ENCODE measurements around the gene ACTBL2. TPM values are rescaled to one million over a fixed set of nuclear protein-coding genes. Genes with fewer than 3 reads are reported as not detected.
A peak's percentile ranks its signal among the peaks of the same experiment; 100 is the strongest.

Gene ACTBL2
- total RNA-seq, 1 donor from 2014 or later, result 11.8 TPM

DNA sequence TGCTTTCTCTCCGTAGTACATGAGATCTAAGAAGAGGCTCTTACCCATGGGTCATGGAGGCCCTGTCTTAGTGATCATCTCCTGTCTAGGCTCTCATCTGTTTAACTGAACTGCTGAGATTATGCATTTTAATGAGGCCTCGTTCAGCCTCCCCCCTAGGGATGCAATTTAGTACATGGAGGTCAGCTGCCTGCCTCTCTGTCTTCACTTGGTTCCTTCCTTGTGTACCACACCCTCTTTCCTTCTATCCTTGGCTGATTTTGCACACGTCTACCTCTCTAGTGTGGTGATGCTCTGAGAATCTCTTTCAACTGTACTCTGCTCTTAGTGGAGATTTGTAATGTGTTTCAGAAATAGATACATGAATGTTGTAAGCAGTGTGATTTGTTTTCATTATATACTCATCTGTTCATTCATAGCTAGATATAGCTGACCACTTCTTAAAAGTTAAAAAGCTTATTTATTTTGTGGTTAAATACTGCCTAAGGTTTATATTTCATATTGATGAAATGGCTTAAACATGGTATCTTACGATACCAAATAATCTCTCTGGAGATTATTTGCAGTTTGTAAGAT, 3.5 kb upstream of the ACTBL2 start:
- no peaks in the 10 kb centered on the region for H3K79me2 ChIP-seq (ENCODE audit: insufficient read depth, low read length)
- FAIRE-seq (no peak), DNase-seq (ENCODE audit: low read depth) (no peak)
- H3K9ac ChIP-seq (ENCODE audit: low read length), result no peak overlapping the region
- no peak overlapping the region for H3K4me2 ChIP-seq (ENCODE audit: low read length)
- H3K4me1 ChIP-seq (ENCODE audit: insufficient read depth, low read length), result peaks cover 17% of the 10 kb centered on the region
- H3K27me3 ChIP-seq (ENCODE audit: insufficient read depth, low read length), result no peaks in the 10 kb centered on the region
- H3K4me3 ChIP-seq (ENCODE audit: insufficient read depth, low read depth, low read length), result no peak overlapping the region
- no peak overlapping the region for H3K27ac Mint-ChIP-seq (ENCODE audit: unreplicated experiment)
- H4K20me1 ChIP-seq (ENCODE audit: insufficient read depth, low read length), result no peaks in the 10 kb centered on the region
- no peak overlapping the region for H3K4me3 Mint-ChIP-seq (ENCODE audit: unreplicated experiment)
- no peaks in the 10 kb centered on the region for H3K36me3 ChIP-seq (ENCODE audit: insufficient read depth, low read length)
- H3K27me3 Mint-ChIP-seq (ENCODE audit: low read depth, unreplicated experiment), result no peaks in the 10 kb centered on the region
- peaks cover 2% of the 10 kb centered on the region for H3K36me3 Mint-ChIP-seq (ENCODE audit: low read depth, unreplicated experiment)
- H3K4me1 Mint-ChIP-seq (ENCODE audit: low read depth, unreplicated experiment), result peaks cover 31% of the 10 kb centered on the region
- TF ChIP-seq, protein P1, sequence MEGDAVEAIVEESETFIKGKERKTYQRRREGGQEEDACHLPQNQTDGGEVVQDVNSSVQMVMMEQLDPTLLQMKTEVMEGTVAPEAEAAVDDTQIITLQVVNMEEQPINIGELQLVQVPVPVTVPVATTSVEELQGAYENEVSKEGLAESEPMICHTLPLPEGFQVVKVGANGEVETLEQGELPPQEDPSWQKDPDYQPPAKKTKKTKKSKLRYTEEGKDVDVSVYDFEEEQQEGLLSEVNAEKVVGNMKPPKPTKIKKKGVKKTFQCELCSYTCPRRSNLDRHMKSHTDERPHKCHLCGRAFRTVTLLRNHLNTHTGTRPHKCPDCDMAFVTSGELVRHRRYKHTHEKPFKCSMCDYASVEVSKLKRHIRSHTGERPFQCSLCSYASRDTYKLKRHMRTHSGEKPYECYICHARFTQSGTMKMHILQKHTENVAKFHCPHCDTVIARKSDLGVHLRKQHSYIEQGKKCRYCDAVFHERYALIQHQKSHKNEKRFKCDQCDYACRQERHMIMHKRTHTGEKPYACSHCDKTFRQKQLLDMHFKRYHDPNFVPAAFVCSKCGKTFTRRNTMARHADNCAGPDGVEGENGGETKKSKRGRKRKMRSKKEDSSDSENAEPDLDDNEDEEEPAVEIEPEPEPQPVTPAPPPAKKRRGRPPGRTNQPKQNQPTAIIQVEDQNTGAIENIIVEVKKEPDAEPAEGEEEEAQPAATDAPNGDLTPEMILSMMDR (IDR thresholded peaks at IDR 0.05; ENCODE audit: insufficient read depth, low read depth, low read length), result no peak
- TF ChIP-seq EZH2 (IDR thresholded peaks at IDR 0.05; ENCODE audit: insufficient read depth, low read length), result no peak
- H2AFZ ChIP-seq (ENCODE audit: low read depth, low read length), result no peak overlapping the region
- no peaks in the 10 kb centered on the region for H3K9me3 ChIP-seq (ENCODE audit: insufficient read depth, low read depth, low read length)
- H3K9me3 Mint-ChIP-seq (ENCODE audit: unreplicated experiment), result peaks cover 3% of the 10 kb centered on the region
- H3K27ac ChIP-seq (ENCODE audit: low read depth, low read length), result no peak overlapping the region

DNA sequence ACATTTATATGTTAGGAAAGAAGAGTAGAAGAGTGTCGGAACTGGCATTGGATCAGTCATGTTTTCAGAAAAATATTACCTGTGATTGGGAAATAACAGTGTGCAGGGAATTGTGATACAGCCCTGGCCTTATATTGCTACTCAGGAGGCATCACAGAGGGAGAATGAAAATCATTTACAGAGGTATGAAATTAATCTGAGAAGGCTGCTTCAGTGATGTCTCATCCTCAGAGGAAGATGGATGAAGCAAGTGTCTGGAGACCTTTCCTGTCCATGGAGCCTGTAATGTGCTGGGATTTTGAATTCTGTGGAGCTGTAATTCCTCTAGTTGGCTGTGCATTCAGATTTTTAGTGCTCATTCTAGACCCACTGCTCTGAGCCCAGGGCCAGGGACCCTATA, 3.8 kb downstream of the ACTBL2 start:
- H3K9me3 Mint-ChIP-seq (ENCODE audit: unreplicated experiment), result peaks cover 3% of the 10 kb centered on the region
- H3K79me2 ChIP-seq (ENCODE audit: insufficient read depth, low read length), result no peaks in the 10 kb centered on the region
- H3K27me3 ChIP-seq (ENCODE audit: insufficient read depth, low read length), result no peaks in the 10 kb centered on the region
- H3K27me3 Mint-ChIP-seq (ENCODE audit: low read depth, unreplicated experiment), result no peaks in the 10 kb centered on the region
- no peak overlapping the region for H2AFZ ChIP-seq (ENCODE audit: low read depth, low read length)
- no peak overlapping the region for H3K9ac ChIP-seq (ENCODE audit: low read length)
- peaks cover 2% of the 10 kb centered on the region for H3K36me3 Mint-ChIP-seq (ENCODE audit: low read depth, unreplicated experiment)
- no peaks in the 10 kb centered on the region for H4K20me1 ChIP-seq (ENCODE audit: insufficient read depth, low read length)
- no peaks in the 10 kb centered on the region for H3K36me3 ChIP-seq (ENCODE audit: insufficient read depth, low read length)
- FAIRE-seq (no peak), DNase-seq (ENCODE audit: low read depth) (no peak)
- no peak overlapping the region for H3K27ac Mint-ChIP-seq (ENCODE audit: unreplicated experiment)
- H3K27ac ChIP-seq (ENCODE audit: low read depth, low read length), result no peak overlapping the region
- TF ChIP-seq, protein P1 (IDR thresholded peaks at IDR 0.05; ENCODE audit: insufficient read depth, low read depth, low read length), result no peak
- TF ChIP-seq EZH2 (IDR thresholded peaks at IDR 0.05; ENCODE audit: insufficient read depth, low read length), result no peak
- no peaks in the 10 kb centered on the region for H3K9me3 ChIP-seq (ENCODE audit: insufficient read depth, low read depth, low read length)
- peaks cover 3% of the 10 kb centered on the region for H3K4me1 ChIP-seq (ENCODE audit: insufficient read depth, low read length)
- H3K4me3 Mint-ChIP-seq (ENCODE audit: unreplicated experiment), result no peak overlapping the region
- no peak overlapping the region for H3K4me3 ChIP-seq (ENCODE audit: insufficient read depth, low read depth, low read length)
- peaks cover 24% of the 10 kb centered on the region for H3K4me1 Mint-ChIP-seq (ENCODE audit: low read depth, unreplicated experiment)
- no peak overlapping the region for H3K4me2 ChIP-seq (ENCODE audit: low read length)

DNA sequence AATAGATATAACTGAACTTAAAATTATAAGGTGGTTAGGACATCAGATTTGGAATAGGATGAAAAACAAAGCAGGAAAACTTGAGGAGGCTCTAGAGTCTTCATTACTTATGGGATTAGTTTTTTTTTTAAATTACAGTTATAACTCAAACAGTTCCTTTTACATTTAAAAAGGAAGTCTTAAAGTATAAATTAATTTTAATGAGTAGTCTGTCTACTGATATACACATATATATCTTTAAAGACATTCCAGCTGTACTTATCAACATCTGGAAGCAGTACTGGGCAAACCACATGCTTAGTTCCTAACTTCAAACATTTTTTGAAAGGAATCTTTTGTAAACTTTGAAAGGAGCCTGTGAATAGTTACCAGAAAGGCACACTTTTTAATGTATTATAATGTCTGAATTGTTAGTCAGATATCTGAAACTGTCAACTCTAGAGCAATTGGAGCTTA, 6.0 kb downstream of the ACTBL2 start:
- no peaks in the 10 kb centered on the region for H3K9me3 Mint-ChIP-seq (ENCODE audit: unreplicated experiment)
- Histone ChIP-seq H3K4me1 (ENCODE audit: insufficient read depth, low read length) (no peaks in the 10 kb centered on the region), H3K4me2 (ENCODE audit: low read length) (no peak overlapping the region), H3K27ac (ENCODE audit: low read depth, low read length) (no peak overlapping the region), H4K20me1 (ENCODE audit: insufficient read depth, low read length) (no peaks in the 10 kb centered on the region), H3K4me3 (ENCODE audit: insufficient read depth, low read depth, low read length) (no peak overlapping the region), H3K27me3 (ENCODE audit: insufficient read depth, low read length) (no peaks in the 10 kb centered on the region), H3K9me3 (ENCODE audit: insufficient read depth, low read depth, low read length) (no peaks in the 10 kb centered on the region), H2AFZ (ENCODE audit: low read depth, low read length) (no peak overlapping the region), H3K79me2 (ENCODE audit: insufficient read depth, low read length) (no peaks in the 10 kb centered on the region), H3K9ac (ENCODE audit: low read length) (no peak overlapping the region), H3K36me3 (ENCODE audit: insufficient read depth, low read length) (no peaks in the 10 kb centered on the region)
- peak; percentile 31 for DNase-seq (ENCODE audit: low read depth)
- TF ChIP-seq, protein P1 (IDR thresholded peaks at IDR 0.05; ENCODE audit: insufficient read depth, low read depth, low read length), result no peak
- TF ChIP-seq EZH2 (IDR thresholded peaks at IDR 0.05; ENCODE audit: insufficient read depth, low read length), result no peak
- no peaks in the 10 kb centered on the region for H3K36me3 Mint-ChIP-seq (ENCODE audit: low read depth, unreplicated experiment)
- H3K27ac Mint-ChIP-seq (ENCODE audit: unreplicated experiment), result peak overlapping the region; percentile 23
- H3K4me3 Mint-ChIP-seq (ENCODE audit: unreplicated experiment), result no peak overlapping the region
- no peaks in the 10 kb centered on the region for H3K27me3 Mint-ChIP-seq (ENCODE audit: low read depth, unreplicated experiment)
- peaks cover 12% of the 10 kb centered on the region for H3K4me1 Mint-ChIP-seq (ENCODE audit: low read depth, unreplicated experiment)
- FAIRE-seq, result no peak
